Stomach (tissue), 4 donors: ENCODE results near the gene STEAP4.

ENCODE experiments used
- CTCF ChIP-seq, 7 experiments: fragments of 450-650 bp in 4 of 7; fragments of 200-600 bp in 3 of 7; sonication (generic) in 3 of 7; IDR thresholded peaks; one replicate each; pipeline ENCODE4 v1.5.1; 2016 to 2019; ENCODE audit warnings: antibody characterized with exemption in 7 of 7, control low read depth in 2 of 7, mild to moderate bottlenecking in 1 of 7
- POLR2A ChIP-seq, 4 donors: fragments of 450-650 bp; IDR thresholded peaks; one replicate each; pipeline ENCODE4 v1.6.1; 2016; ENCODE audit warnings: antibody characterized with exemption in 4 of 4, control low read depth in 2 of 4, mild to moderate bottlenecking in 1 of 4, moderate library complexity in 1 of 4
- POLR2AphosphoS5 ChIP-seq, 3 donors: sonication (generic); formaldehyde crosslinking; IDR thresholded peaks; one replicate each; pipeline ENCODE4 v1.6.1; 2016; ENCODE audit warnings: antibody characterized with exemption in 3 of 3

- TF ChIP-seq CTCF (IDR thresholded peaks at IDR 0.05), result no peak
- TF ChIP-seq POLR2AphosphoS5 (IDR thresholded peaks at IDR 0.05), result no peak
- TF ChIP-seq POLR2A (IDR thresholded peaks at IDR 0.05), result no peak
Measured at GRCh38 chr7:88229302-88229995, 77.2 kb downstream of the STEAP4 start.
